ENCODE data around the gene RORB.

DNA sequence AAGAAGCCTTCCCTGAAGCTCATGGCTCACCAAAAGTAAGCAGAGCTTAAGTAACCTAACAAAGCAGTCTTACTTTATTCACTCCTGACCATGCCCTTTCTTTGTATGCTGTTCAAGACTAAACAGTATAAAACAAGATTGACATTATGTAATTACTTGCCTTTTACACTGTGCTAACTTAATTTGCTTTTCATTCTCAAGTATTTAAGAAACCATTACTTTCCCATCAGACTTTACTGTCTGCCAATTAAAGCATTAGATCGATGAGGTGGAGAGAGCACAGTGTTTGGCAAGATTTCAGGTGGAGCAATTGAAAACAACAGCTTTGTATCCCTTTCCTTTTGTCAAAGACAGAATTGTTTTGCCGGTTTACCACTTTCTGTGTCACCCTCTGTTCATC is 98.2 kb downstream of the RORB start:
- TF ChIP-seq, protein P1, sequence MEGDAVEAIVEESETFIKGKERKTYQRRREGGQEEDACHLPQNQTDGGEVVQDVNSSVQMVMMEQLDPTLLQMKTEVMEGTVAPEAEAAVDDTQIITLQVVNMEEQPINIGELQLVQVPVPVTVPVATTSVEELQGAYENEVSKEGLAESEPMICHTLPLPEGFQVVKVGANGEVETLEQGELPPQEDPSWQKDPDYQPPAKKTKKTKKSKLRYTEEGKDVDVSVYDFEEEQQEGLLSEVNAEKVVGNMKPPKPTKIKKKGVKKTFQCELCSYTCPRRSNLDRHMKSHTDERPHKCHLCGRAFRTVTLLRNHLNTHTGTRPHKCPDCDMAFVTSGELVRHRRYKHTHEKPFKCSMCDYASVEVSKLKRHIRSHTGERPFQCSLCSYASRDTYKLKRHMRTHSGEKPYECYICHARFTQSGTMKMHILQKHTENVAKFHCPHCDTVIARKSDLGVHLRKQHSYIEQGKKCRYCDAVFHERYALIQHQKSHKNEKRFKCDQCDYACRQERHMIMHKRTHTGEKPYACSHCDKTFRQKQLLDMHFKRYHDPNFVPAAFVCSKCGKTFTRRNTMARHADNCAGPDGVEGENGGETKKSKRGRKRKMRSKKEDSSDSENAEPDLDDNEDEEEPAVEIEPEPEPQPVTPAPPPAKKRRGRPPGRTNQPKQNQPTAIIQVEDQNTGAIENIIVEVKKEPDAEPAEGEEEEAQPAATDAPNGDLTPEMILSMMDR (IDR thresholded peaks at IDR 0.05), result no peak
- TF ChIP-seq POLR2A (IDR thresholded peaks at IDR 0.05) (no peak), EP300 (IDR thresholded peaks at IDR 0.05) (no peak)

Data from tibial nerve (tissue), 4 donors.